Stimulated activated CD4-positive, alpha-beta T cell treated with anti-CD3 and anti-CD28 coated beads, Interleukin-12 subunit alpha, Interleukin-12 subunit beta, amount 100 ng/mL, for 4 hours (primary cell): ENCODE measurements around the gene H19.

Source experiments
- DNase-seq: peaks from one replicate; pipeline ENCODE4 v3.0.0-alpha.2; 2020

The H19 gene

DNA sequence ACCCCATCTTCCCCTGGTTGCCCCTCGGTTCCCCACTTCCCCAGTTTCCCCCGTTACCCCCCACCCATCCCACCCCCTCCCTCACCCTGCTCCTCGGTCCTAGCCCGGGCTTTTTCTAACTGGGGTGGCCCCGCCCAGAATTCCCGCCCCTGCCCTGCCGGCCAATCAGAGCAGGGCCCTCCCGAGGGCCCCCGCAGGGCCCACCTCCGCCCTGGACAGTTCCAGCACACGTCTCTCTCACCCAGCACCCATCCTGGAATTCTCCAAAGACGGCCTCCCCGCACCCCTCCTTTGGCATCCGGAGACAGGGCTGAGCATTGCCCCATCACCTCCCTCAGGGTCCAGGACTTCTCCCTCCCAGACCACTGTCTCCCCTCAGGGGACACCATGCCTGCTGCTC is at the start of gene H19:
Gene H19, minus strand, starts transcription at position 88 of the 400 bp plus-strand sequence.
- DNase-seq: no peak

DNA sequence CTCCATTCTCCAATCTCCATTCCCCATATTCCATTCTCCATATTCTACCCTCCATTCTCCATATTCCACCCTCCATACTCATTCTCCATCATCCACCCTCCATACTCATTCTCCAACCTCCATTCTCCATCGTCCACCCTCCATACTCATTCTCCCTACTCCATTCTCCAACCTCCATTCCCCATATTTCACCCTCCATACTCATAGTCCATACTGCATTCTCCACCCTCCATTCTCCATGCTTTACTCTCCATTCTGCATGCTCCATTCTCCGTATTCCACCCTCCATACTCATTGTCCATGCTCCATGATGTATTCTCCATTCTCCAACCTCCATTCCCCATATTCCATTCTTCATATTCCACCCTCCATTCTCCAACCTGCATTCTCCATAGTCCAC is 44.3 kb upstream of the H19 start:
- DNase-seq: no peak

DNA sequence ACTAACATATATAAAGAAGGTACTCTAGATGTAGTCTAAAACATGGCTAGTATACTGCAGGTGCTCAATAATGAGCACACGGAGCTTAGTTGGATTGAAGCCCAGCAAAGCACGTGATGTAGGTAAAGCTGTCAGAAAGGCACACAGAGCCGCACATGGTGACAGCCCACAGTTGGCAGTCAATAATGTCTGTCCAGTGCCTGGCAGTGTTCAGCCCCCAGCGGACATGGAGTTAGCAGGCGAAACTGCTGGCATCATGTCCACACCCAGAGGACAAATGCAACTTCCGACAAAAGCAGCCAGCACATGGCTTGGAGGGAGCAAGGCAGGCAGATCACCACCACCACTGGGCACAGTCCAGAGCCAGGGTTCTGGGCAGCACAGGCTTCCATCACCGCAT is 43.5 kb upstream of the H19 start:
- DNase-seq: no peak

DNA sequence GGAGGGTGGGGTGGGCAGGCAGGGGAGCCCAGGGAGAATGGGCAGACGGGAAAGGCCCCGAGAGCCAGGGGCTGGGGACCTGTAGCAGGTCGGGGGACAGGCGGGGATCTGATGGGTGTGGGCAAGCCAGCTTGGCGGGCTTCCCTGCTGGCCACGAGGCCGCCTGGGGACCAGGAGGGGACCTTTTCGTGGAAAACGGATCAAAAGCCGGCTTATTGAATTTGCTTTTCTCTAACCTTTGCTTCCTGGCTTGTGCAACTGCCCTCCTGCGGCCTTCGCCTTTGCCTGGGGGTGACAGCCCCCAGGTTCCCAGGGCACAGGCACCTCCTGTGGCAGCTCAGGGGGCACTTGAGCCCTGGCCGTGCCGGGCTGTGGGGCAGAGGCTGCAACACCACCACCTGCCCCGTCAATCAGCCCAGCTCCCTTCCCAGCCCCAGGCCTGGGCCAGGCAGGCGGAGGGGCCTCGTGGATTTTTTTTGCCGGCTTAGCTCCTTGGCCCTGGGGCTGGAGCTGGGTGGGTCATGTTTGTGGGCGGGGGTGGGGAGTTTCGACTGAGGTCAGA is 41.6 kb upstream of the H19 start:
- DNase-seq: no peak

DNA sequence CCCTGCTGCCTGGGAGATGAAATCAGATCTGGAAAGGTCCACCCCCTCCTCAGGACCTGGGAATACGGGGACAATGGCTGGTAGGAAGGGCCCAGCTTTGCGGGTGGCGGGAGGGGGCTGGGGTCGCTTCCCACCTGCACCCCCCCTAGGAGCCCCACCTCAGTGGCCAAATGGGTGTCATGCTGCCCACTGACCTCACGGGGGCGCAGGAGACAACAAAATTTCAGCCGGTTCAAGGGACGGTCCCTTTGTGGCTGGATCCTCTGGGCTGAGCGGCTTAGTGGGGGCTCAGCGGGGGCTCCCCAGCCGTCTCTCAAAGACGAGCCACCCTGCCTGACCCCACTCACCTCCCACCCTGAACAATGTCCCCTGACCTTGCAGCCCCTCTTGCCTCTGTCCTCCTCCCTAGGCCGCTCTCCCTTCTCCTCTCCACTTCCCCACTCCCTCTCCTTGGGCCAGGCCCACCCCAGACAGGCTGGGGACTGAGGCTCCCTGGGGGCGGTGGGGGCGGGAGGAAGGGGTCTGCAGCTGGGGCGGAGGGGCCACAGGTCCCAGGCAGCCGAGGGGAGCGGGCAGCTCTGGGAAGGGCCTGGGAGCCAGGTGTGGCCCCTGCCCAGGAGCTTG is 39.3 kb upstream of the H19 start:
- DNase-seq: no peak

DNA sequence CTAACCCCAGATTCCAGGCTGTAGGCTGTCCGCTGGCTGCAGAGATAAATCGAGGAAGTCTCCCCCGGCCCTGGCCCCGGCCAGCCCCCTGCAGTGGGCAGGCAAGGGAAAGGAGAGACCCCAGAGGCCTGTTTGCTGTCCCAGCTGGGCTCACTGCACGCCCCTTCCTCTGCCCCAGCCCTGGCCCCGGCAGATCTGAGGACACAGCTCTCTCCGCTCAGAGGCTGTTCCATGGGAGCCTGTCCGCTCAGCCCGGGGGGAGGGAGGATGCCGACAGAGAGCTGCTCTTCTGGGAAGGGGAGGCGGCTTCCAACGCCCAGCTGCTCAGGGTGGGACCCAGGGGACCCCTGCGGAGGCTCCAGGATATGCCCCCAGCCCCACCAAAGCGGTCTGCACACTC is 37.7 kb upstream of the H19 start:
- DNase-seq: no peak

DNA sequence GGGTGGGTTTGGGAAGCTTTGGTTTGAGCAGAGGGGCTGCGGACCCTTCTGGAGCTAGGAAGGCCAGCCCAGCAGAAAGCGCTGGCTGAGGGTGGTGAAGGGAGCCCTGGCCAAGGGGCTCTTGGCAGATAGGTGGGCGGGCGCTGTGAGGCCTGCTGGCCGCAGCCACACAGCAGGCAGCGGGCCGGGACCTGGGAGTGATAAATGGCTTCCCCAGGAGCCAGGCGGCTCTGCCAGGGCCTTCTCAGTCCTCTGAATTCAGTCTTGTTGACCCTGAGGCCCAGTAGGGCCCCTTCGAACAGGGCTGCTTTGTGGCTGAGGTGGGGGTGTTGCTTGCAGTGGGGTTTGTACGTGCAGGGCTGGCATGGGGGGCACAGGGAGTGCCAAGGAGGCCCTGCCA is 33.4 kb upstream of the H19 start:
- no peak for DNase-seq

DNA sequence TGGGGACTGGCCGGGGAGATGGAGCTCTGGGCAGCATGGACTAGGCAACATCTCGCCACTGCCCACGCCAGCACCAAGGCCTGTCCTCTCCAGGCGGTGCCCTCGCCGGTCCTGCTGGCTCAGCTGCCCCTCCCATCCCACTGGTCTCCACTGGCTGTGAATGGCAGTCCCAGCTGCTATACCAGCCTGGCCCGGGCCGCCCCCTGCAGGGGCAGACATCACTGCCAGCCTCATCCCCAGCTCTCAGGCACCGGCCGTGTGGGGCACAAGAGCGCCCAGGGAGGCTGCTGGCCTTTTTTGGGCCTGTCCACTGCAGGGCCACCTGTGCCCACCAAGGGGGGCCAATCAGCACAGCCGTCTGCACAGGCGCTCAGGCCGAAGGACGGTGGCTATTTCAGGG is 30.1 kb upstream of the H19 start:
- DNase-seq: no peak

DNA sequence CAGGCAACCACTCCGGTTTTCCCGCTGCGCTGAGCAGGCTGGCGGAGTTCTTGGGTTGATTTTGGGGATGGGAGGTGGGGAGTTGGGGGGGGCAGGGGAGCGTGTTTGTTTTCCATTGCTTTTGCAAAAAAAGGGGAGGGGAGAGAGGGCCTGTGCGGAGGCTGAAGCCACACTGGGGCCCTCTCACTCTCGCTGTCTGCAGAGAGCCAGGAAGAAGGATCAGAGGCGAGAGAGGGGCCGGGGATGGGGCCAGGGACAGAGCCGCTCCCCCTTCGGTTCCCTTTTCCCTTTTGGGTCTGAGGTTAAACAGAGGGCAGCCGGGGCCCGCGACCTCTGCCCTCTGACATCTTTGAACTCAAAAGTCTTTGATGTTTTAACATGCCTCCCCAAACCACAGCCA is 17.4 kb upstream of the H19 start:
- no peak for DNase-seq

DNA sequence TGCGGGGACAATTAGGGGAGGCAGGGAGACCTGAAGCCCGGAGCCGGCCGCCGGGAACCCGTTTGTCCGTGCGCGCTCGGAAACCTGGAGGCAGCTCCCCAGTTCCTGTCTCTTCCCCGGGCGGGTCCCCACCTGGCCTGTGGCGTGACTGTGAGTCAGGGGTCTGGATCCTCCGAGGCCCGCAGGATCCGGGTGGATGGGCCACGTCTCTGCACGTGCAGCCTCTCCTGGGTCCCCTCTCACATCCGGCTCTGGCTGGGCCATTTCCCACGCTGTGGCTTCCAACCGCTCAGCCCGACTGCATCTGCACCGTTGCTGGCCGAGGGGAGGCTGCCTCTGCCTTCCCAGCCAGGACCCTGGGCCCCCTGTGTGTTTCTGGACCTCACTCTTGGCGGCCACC is 14.8 kb upstream of the H19 start:
- no peak for DNase-seq

DNA sequence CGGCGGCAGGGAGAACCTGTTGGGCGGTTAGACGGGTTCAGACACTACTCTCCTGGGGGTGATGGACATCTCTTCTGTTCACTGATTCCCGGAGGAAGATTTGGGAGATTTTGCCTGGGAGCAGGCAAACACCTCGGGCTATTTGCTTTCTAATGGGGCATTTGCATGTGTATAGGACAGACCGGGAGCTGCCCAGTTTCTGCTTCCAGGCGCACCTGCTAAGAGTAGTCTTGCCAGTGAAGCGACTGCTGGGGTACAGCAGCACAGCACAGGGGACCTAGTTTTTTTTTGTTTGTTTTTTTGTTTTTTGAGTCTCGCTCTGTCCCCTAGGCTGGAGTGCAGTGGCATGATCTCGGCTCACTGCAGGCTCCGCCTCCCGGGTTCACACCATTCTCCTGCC is 6.8 kb upstream of the H19 start:
- no peak for DNase-seq

DNA sequence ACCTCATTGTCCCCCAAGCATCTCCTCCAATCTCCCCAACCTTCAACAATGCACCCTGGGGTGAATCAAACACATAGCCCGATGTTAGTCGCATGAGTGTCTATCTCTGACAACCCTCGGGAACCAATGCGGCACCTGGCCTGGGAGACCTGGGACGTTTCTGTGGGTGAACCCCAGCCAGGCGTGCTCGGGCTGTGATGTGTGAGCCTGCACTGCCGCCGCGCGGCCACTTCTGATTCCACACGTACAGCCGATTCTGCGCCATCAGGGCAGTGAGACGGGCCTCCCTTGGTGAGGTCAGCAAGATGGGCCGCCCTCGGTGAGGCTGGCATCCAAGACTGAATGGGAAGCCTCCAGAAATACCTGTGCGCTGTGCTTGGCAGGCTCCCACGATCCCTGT is 5.2 kb upstream of the H19 start:
- no peak for DNase-seq

DNA sequence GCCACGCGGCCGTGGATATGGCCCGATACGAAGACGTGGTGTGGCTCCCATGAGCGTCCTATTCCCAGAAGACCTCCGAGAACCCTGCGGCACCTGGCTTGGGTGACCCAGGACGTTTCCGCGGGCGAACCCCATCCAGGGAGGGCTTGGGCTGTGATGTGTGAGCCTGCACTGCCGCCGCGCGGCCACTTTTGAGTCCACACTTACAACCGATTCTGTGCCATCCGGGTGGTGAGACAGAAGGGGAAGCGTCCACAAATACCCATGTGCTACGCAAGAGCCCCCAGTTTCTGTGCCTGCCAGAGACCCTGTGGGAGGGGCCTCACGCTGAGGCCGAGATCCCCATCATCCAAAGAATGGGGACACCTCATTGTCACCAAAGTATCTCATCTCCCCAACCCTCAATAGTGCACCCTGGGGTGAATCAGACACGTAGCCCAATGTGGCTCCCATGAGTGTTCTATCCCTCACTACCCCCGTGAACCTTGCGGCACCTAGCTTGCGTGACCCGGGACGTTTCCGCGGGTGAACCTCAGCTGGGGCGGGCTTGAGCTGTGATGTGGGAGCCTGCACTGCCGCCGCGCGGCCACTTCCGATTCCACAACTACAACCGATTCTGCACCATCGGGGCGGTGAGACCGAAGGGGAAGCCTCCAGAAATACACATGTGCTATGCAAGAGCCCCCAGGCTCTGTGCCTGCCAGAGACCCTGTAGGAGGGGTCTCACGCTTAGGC is 4.6 kb upstream of the H19 start:
- no peak for DNase-seq

DNA sequence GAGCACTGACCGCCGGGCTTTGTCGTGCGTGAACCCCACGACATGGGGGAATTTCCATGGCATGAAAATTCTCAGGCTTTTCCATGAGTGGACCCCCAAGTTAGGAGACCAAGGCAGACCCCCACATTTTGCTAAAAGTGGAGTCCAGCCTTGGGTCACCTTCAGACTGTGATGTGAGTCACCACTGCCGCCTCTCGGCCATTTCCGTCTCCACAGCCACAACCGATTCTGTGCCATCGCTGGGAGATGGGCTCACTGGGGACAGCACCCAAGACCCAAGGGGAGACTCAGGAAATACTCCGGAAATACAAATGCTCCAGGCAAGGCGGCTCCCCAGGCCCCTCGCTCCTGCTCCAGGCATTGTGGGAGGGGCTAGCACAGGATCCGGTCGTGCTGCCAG is 1.2 kb upstream of the H19 start:
- DNase-seq: no peak

DNA sequence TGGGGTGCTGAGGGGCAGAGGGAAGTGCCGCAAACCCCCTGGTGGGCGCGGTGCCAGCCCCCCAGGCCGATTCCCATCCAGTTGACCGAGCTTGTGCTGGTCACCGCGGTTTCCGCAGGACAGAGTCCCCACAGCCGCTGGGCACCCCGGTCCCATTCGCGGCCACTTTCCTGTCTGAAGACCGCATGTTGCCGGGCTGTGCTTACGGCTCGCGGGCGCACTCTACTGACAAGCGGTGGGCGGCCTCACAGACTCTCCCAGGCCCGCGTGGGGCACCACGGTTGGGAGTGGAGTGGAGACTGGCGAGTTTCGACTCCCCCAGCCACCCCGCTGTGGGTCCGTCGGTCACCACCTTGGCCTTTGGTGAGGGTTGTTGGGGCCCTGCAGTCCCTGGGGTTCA is 648 bp upstream of the H19 start:
- no peak for DNase-seq

DNA sequence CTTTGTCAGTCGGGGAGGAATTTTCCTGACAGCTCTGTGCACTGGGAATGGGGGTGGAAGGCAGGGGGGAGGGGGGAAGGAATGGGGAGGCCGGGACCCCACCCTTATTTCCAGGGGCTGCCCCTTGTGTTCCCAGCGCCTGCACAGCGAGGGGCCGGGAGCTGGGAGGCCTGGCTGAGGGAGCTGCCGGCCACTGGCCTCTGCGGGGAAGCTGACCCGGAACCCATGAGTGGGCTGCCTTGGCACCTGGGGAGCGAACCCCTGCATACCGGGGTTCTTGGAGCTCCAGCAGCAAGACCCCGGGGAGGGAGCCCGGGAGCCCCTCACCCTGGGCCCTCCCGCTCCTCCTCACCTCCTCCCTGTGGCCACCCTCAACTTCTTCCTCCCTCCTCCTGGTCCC is 3.5 kb downstream of the H19 start:
- DNase-seq: no peak

DNA sequence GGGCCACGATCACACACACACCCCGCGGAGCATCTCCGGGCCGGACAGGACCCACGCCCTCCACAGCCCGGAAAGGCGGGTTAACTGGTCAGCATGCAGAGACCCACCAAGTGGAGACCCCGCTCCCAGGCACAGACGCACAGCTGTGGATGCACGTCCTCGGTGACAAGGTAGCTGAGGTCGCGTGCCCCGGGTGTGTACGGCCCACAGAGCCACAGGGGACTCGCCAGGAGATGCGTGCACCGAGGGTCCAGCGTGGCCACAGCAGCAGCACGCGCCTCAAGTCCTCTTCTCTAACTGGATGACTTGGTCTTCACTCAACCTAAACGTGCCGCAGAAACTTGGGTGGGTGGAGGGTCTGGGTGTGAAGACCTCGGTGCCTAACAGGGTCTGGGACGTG is 5.5 kb downstream of the H19 start:
- no peak for DNase-seq

DNA sequence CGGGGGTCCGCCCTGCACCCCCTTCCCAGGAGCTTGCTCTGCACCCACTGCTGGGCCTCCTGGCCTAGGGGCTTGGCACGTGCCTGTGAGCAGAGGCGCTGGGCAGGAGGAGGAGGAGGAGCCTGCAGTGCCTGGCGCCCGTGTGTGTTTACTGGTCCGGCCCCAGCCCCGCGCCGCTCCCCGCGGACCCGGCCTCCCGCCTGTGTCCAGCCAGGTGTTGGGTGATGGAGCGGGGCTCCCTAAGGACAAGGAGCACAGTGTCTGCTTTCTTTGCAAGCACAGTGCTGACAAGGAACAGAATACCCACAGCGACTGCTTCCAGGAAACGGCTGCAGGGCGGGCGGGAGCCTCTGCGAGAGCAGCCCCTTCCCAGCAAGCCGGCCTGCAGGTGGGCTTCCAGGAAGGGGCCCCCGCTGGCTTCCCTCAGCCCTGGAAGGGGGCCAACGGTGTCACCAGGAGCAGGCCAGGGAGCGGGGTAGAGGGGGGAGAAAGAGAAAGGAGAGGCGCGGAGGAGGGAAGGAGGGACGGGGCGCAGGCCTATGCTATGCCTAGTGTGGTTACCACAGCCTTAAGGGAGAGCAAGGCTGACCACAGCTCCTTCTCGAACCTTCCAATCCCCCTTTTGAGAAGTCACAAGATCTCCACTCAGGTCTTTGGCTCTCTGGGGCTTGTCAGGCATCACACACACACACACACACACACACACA is 6.6 kb downstream of the H19 start:
- no peak for DNase-seq

DNA sequence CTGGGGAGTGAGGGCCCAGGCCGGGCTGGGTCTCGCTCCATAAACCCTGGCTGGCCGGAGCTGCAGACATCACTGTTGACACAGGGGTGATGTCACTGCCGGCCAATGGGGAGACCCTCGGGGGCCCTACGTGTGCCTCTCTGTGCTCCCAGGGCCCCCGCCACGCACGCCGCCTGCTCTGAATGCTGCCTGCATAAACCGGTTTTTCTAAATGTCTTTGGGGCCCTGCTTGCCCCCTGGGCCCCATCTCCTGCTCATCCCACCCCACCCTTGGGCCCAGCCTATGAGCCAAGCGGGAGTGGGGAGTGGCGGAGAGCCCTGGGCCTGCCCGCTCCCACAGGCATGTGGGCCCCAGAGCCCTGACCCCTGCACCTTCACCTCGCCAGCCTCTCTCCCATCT is 7.7 kb downstream of the H19 start:
- no peak for DNase-seq

DNA sequence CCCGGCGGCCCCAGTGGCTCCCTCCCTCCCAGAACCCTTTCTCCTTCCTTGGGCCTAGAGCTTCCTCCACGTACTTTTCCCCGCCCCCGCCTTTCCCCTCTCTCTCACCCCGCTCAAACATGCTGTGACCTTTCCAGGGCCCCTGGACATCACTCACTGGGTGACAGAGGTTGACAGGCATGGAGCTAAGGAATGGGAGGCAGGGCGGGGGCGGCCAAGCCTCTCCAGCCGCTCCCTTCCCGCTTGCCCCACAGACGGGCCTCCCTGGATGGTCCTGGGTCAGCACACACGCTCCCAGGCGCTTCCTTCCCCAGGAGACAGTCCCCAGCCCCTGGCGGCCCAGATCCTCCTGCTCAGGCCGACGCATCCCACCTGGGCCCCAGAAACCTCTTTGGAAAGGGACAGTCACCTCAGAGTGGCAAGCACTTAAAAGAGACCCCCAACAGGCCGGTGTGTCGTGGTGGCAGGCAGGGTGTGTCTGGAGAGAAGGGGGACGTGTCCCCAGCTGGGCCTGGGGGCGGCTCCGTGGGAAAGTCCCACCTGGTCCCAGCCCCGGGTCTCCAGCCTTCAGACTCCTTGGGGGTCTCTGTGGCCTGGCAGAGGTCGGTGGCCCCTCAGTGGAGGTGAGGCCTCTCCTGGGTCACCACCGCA is 8.8 kb downstream of the H19 start:
- DNase-seq: no peak

DNA sequence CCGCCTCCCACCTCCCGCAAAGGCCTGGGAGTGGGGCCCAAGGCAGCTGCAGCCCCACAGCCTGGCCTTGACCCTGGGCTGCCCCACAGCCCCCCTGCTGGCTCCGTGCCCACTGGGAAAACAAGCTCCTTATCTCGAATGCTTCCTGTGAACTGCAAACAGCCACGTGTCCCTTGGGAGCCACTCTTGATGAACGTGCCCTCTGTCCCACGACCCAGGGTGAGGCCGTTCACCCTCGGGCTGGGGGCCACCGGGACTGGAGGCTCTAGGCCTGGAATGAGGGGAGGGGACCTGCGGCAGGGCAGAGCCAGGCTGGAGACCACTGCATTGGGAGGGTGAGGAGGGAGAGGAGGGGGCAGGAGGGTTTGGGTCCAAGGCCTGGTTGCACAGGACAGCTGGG is 9.5 kb downstream of the H19 start:
- no peak for DNase-seq

DNA sequence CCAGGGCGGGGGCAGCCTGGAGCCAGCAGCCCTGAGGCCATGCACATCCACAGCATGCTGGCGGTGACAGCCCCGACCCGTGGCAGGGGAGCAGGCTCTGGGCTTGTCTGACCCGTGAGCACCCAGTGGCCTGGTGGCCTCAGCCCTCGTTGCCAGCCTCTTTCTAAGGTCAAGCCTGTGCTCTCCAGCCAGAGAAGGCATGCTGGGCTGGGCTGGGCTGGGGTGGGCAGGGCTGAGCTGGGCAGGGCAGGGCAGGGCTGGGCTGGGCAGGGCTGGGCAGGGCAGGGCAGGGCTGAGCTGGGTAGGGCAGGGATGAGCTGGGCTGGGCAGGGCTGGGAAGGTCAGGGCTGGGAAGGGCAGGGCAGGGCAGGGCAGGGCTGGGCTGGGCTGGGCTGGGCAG is 10.6 kb downstream of the H19 start:
- no peak for DNase-seq

DNA sequence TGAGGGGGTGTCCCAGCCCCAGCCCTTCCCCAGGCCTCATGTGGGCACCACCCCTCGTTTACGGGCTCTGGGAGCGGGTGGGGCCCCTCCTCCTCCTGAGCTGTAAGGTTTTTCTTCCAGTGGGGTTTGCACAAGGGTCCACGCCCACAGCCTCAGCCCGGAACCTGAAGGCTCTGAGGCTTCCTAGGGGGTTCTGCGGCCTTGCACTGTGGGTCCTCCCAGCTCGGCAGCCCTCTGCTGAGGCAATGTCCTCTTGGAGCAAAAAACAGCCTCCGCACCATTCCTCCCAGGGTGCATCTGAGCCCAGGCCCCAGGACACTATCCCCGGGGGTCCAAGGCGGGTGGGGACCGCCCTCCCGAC is 14.1 kb downstream of the H19 start:
- DNase-seq: no peak
